C4-2B (cell line): ENCODE results near the gene FAM181A.

Experiments used
- H3K27ac ChIP-seq: fragments of 450-650 bp; 2 replicates; pipeline ENCODE4 v1.5.1; 2017
- ZFX ChIP-seq: fragments of 450-650 bp; IDR thresholded peaks from 2 replicates; pipeline ENCODE4 v1.6.1; 2017
- TF ChIP-seq, protein P1 (sequence below): fragments of 450-650 bp; conservative IDR thresholded peaks from 2 replicates; pipeline ENCODE4 v1.5.1; 2017; ENCODE audit warnings: mild to moderate bottlenecking

Gene FAM181A

DNA sequence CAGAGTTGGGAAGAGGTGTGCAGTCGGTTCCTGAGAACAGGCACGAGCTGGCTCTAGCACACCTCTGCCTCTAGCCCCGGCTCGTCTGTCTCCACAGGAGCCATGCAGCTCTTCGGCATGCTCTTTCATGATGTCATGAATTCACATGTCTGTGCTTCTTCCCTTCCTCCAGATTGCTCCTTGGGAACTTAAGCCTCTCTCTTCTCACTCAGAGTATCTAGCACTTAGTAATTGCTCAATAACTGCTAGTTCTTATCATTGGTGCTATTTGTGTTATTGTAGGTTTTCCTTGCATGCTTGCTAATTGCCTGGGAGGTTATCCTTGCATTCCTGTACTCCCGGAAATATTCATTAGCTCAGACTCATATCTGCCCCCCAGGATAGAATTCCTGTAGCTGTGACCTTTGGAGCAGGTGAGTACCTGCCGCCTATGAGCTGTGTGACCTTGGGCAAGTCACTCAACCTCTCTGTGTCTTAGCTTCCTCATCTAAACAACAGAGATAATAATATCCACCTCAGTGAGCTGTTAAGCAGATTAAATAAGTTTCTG is 19.5 kb downstream of the FAM181A start:
- no peak overlapping the region for H3K27ac ChIP-seq
- TF ChIP-seq, protein P1, sequence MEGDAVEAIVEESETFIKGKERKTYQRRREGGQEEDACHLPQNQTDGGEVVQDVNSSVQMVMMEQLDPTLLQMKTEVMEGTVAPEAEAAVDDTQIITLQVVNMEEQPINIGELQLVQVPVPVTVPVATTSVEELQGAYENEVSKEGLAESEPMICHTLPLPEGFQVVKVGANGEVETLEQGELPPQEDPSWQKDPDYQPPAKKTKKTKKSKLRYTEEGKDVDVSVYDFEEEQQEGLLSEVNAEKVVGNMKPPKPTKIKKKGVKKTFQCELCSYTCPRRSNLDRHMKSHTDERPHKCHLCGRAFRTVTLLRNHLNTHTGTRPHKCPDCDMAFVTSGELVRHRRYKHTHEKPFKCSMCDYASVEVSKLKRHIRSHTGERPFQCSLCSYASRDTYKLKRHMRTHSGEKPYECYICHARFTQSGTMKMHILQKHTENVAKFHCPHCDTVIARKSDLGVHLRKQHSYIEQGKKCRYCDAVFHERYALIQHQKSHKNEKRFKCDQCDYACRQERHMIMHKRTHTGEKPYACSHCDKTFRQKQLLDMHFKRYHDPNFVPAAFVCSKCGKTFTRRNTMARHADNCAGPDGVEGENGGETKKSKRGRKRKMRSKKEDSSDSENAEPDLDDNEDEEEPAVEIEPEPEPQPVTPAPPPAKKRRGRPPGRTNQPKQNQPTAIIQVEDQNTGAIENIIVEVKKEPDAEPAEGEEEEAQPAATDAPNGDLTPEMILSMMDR, result no peak

DNA sequence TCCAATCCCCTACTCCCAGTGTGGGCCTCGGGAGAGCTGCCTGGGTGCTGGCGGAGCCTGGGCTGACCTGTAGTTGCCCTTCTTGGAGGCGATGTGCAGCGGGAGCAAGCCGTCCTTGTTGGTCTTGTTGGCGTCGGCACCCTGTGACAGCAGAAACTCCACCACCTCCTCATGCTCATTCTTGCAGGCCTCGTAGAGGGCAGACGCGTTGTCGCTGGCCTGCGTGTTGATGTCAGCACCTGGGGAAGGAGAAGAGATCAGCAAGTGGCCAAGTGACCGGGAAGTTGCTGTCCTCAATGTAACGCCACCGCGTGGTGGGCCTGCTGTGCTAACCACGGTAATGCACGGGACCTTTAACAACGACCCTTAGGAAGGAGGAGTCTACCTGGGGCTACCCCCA is 20.1 kb downstream of the FAM181A start:
- no peak for TF ChIP-seq ZFX
- TF ChIP-seq, protein P1, result no peak
- no peak overlapping the region for H3K27ac ChIP-seq

DNA sequence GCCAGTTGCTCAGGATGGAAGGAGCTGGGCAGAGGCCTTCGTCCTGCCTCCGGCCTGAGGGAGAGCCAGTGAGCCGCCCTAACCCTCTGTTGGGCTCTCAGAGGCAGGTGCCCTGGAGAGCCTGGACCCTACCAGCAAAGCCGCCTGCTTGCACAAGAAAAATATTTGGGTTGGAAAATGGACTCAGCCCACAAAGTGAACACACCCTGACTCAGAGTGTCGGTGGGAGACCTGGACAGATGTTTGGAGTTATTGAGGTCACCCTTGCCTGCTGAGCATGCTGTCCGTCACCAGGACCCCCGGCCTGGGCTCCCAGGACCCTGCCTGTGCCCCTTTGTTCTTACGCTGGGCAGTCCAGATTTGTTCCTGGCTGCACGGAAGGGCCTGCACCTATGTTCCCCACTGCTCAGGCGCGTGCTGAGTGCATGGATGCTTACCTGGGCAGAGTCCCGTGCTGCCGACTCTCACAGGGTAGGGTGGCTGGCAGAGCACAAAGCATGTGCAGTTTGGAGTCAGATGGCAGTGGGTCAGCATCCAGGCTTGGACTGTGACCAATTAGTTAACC is 22.4 kb downstream of the FAM181A start:
- no peak overlapping the region for H3K27ac ChIP-seq
- TF ChIP-seq ZFX, result no peak
- TF ChIP-seq, protein P1, result no peak

DNA sequence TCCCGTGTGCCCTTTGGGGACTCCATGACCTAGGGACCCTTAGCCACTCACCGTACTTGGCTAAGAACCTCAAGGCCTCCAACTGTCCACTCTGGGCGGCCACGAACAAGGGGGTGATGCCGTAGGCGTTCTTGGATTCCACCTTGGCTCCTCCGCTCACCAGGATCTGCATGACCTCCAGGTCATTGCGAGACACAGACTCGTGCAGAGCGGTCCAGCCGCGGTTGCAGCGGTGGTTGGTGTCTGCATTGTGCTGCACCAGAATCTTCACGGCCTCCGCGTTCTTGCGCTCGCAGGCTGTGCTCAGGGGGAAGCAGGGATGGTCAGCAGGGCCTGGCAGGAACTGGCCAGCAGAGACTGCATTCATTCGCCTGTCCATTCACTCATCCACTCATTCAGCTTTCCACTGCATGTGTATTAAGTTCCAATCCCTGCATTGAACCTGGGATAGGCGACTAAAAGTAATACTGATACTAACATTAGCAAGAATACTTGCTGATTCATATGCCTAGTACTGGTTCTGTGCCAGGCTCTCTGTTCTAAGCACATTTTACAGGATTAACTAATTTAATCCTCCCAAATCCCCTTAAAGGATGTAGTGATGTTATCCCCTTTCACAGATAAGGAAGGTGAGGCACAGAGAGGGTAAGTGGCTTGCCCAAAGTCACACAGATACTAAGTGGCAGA is 23.9 kb downstream of the FAM181A start:
- TF ChIP-seq ZFX, result no peak
- TF ChIP-seq, protein P1, result no peak
- H3K27ac ChIP-seq, result no peak overlapping the region

DNA sequence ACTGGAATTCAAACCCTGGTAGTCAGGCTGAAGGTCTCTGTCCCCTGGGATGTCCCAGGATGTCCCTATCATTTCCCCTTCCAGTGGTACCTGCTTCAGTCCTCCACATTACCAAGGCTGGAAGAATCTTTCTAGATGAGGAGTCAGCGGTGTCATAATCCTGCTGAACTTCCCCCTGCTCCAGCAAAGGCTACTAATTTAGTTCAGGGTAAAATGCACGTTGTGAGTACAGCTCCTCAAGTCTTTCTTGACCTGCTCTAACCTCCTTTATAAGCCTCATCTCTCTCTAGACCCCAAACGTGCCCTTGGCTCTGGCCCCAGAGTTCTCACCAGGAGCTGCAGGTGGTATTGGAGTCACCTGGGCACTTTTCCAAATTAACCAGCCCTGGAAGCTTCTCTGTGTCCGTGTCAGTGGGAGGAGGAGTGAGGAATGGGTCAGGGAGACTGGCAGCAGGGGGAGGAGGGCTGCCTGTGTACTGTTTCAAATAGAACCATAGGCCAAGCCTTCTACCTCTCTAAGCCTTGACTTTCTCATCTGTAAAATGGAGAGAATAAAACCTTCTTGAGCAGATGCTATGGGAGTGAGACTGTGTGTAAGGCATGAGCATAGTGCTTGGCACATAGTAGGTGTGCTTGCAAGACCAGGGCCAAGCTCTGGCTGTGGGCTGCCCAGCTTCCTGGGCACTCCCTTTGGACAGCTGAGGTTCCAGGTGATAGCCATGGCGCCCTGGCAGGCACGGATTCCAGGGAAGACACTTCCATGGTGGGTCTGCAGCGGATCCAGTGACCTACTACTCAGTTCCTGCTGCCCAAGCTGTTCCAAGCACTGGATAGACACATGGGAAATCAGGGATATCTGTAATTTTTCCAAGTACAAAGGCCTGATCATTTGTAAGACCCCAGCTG is 24.7 kb downstream of the FAM181A start:
- TF ChIP-seq, protein P1, result no peak
- TF ChIP-seq ZFX, result no peak
- H3K27ac ChIP-seq, result no peak overlapping the region

DNA sequence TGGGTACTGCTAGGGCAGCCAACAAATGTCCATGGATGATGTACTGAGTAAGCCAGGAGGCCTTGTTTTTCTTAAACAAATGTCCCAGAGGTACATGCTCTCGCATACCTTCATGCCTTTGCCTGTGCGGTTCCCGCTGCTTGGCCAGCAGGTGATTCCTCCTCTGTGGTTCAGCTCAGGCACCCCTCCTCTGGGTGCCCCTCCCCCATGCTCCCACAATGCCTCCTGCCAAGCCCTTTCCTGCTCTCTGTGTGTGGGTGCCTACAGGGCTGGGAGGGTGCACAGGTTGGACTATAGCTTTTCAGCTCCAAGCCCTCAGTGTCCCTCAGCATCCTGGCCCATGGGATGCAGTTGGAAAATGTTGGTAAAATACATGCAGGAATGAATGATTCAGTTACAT is 25.7 kb downstream of the FAM181A start:
- TF ChIP-seq ZFX, result no peak
- TF ChIP-seq, protein P1, result no peak

More for the DNA sequence above, 25.7 kb downstream of the FAM181A start:
- no peak overlapping the region for H3K27ac ChIP-seq
